NOMO-1 (cell line): Measurements from ENCODE around the gene RAP1GAP2.
"Not testable (repeated sequence)": the region's sequence is repeated elsewhere in the genome, so short reads cannot be mapped to it uniquely, and the experiment has no call there.

Experiments used
- DNase-seq, 2 experiments: peaks; one replicate each; lab custom pipeline; 2025; ENCODE audit not compliant: unreplicated experiment in 2 of 2; lab: John Stamatoyannopoulos, UW

Gene RAP1GAP2

GRCh38 chr17:3033741-3034577, 237.7 kb downstream of the RAP1GAP2 start:
- no peak for DNase-seq

DNA sequence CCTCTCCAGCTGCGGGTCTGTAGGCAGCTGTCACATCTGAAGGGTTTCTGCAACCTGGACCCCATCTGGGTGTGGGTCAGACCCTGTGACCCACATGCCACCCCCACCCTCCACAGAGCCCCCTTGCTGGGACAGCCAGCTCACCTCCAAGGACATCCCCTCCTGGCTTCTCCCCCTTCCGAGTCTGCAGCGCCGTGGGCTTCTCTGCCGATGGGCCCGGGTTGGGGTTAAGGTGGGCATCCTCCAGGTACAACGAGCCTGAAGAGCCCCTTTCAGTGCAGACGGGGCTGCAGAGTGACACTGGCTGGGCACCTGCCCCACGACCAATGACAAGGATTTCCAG, 238.3 kb downstream of the RAP1GAP2 start:
- no peak for DNase-seq

DNA sequence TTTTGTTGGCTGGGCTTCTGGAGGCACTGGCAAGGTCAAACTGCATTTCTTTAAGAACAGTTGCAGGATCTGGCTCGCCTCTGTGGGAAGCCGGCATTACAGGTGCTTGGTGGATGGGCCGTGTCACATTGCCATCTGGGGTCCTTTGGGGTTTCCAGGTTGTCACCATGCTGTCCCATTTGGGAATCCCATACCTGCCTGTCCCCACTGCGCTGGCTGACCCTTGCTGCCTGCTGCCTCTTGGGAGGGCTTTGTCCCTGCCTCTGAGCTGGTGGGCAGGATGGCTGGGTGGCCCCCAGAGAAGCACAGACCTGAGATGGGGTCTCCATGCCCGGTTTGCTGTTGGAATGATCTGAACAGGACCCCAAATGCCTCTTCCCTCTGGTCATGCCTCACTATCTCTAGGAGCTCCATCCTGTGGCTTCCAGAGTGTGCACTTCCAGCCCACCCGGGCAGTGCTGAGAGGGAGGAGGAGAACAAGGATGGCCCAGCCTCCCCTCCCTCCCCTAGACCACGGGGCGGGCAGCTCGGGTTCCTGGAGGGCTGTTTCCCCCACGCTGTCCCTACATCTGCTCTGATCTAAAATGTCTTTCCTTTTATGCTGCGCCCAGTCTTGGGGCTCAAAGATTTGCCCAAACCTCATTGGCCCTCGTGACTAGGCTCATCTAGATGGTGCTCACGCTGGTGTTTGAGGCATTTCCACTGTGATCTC, 239.2 kb downstream of the RAP1GAP2 start:
- no peak for DNase-seq

GRCh38 chr17:3035968-3036280, 239.7 kb downstream of the RAP1GAP2 start:
- no peak for DNase-seq

GRCh38 chr17:3036800-3037199, 240.6 kb downstream of the RAP1GAP2 start:
- no peak for DNase-seq

DNA sequence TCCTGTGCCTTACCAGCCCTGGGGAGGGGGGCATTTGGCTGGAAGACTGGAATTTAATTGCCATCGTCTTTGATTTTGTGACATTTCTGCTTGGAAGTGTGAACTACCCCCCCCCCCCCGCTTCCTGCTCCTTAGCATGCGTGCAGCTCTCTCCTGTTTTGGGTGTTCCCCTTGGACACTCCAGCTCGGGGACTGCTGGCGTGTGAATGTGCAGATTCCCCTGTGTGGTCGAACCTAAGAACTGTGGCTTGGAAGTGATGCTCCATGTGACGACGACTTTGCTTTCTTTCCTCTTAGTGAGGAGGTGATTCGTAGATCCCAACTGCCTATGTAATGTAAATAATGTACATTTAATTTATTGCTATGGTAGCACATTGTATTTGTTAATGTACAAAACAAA, 241.0 kb downstream of the RAP1GAP2 start:
- no peak for DNase-seq

DNA sequence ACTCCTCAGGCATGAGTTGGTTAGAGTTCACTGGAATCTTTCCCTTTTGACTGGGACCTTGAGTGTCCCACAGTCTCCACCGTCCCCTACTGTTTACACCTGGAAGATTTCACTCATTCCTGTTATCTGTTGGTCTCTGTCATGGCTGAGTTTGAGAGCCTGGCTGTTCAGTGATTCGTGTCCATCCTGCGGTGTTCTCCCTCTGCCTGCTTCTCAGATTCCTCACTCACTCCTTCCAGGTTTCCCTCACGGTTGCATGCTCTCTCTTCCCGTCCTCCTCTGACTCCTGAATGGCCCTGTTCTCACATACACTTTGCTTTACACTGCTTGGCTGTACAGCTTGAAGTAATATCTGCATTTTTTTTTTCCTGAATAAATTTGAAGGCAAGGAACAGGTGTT, 242.7 kb downstream of the RAP1GAP2 start:
- DNase-seq = no peak

DNA sequence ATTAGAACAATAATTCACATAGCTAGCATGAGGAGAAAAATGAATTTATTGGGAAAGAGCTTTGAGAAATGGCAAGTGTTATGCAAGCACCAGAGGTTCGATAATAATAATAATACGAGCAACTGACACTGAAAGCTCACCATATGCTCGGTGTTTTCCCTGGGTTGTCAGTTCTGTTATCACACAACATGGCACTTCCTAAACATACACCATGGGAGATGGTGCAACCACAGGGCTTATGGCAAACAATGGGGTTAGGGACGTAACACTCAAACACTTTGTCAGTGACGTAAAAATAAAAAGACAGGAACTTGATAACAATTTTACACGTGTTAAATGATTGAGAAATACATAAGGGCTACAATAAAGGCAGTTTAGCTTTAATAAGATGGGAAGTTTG, 243.5 kb downstream of the RAP1GAP2 start:
- peak; percentile 30 to 66 for DNase-seq

DNA sequence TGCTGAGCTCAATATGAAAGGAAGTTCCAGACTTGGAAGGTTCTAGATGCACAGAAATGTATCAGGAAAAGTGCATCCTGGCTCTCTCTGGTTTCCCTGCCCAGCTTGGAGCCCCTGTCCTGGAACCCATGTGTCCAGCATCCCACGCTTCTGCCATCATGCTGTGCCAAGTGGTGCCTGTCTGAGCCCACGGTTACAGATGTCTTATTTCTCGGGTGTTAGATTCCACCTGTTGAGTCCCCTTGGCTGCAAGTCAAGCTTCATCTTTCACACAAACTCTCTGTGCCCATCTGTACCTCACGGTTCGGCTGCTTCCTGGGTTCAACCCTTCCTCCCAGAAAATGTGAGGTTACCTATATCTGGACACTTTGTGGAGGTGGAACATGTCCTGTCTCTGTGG, 244.6 kb downstream of the RAP1GAP2 start:
- DNase-seq = no peak

- DNase-seq = no peak
Observed at GRCh38 chr17:3043737-3044365, 247.6 kb downstream of the RAP1GAP2 start.

- DNase-seq = no peak
Observed at GRCh38 chr17:3046753-3047152, 250.5 kb downstream of the RAP1GAP2 start.

DNA sequence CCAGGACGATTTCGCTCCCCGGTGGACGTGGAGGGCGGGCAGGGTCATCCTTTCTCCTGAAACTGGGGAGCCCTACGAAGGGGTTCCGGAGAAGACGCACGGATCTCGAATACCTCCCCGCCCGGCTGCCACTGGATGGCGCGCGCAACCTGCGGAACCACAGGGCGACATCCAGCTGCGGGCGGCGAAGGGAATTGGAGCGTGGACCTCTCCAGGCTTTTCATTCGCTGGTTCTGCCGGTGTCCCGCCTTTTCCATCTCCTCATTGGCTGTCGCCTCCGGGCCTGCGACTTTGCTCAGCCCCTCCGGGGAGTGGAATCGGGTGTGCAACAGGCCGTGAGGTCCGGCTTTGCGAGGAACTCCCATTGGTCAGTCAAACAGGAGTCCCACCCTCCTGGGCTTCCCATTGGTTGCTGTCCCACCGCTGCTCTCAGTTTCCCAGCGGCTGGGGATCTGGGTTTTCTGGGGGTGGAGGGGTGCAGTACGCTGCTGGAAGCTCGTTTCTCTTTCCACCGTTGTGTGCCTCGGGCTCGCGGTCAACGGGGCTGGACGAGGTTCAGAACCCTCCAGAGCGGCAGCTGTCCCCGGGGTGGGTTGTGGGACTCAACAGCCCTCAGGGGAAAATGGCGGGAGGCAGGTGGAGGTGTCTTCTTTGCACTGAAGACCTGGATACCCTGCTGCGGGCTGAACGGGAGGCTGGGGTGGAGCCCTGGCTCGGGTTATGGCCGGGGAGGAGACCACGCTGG, 252.7 kb downstream of the RAP1GAP2 start:
- peak; percentile 98 to 99 for DNase-seq

GRCh38 chr17:3049705-3050295, 253.6 kb downstream of the RAP1GAP2 start:
- no peak for DNase-seq

- not testable (repeated sequence) for DNase-seq
Observed at GRCh38 chr17:3054868-3055267, 258.6 kb downstream of the RAP1GAP2 start.

GRCh38 chr17:3062824-3063377, 266.7 kb downstream of the RAP1GAP2 start:
- DNase-seq = not testable (repeated sequence)

- not testable (repeated sequence) for DNase-seq
Observed at GRCh38 chr17:3063507-3063906, 267.3 kb downstream of the RAP1GAP2 start, which contains the start of gene OR1D5. Gene OR1D5 (minus strand): TSS chr17:3063607. CDS start chr17:3063607, 0 bp downstream.

- peak; percentile 49 to 81 for DNase-seq
Observed at GRCh38 chr17:3065192-3065591, 269.0 kb downstream of the RAP1GAP2 start.

DNA sequence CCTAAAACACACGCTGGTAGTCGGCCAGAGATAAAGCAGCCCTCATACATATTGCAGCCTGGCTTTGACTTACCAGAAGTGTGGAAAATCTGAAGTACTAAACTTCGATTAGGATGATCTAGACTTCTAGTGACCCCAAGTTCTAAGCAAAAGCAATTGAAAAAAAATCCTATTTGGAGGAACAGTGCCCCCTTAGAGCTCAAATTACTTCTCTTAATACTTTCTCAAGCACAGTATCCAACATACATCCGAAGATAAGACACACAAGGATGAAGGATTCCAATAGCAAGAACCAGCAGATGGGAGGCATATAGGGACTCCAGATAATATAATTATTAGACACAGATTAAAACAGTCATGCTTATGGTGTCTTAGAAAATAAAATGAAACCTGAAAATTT, 277.6 kb downstream of the RAP1GAP2 start:
- not testable (repeated sequence) for DNase-seq
